Breast epithelium (tissue), 3 donors: ENCODE data around the gene ST6GALNAC3.

Source experiments
- POLR2A ChIP-seq: fragments of 450-650 bp; IDR thresholded peaks from one replicate; pipeline ENCODE4 v1.6.1; 2016; ENCODE audit warnings: antibody characterized with exemption, mild to moderate bottlenecking, moderate library complexity
- POLR2AphosphoS5 ChIP-seq, 3 donors: sonication (generic); formaldehyde crosslinking; IDR thresholded peaks; one replicate each; pipeline ENCODE4 v1.6.1; 2017; ENCODE audit warnings: antibody characterized with exemption in 3 of 3
- TF ChIP-seq, protein P1 (sequence below), 3 donors: fragments of 450-650 bp; IDR thresholded peaks; one replicate each; pipeline ENCODE4 v1.5.1; 2016 to 2017; ENCODE audit warnings: antibody characterized with exemption in 3 of 3, mild to moderate bottlenecking in 3 of 3, moderate library complexity in 3 of 3

DNA sequence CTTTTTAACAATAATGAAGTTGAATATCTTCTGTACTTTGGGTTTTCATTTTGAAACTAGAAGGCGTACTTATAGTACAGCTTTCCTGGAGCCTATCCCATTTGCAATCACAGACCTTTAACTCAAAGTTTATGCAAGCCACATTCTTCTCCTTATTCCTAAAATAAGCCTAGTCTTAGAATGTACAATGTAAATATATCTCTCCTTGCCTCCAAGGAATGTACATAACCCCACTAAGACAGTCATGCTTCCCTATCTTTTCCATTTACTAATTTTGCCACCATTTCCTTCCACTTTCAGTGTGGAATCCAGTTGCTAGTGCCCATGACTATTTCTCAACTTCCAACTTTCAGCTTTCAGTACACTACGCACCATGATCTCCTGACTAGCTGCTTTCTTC lies 327.6 kb downstream of the ST6GALNAC3 start:
- TF ChIP-seq, protein P1, sequence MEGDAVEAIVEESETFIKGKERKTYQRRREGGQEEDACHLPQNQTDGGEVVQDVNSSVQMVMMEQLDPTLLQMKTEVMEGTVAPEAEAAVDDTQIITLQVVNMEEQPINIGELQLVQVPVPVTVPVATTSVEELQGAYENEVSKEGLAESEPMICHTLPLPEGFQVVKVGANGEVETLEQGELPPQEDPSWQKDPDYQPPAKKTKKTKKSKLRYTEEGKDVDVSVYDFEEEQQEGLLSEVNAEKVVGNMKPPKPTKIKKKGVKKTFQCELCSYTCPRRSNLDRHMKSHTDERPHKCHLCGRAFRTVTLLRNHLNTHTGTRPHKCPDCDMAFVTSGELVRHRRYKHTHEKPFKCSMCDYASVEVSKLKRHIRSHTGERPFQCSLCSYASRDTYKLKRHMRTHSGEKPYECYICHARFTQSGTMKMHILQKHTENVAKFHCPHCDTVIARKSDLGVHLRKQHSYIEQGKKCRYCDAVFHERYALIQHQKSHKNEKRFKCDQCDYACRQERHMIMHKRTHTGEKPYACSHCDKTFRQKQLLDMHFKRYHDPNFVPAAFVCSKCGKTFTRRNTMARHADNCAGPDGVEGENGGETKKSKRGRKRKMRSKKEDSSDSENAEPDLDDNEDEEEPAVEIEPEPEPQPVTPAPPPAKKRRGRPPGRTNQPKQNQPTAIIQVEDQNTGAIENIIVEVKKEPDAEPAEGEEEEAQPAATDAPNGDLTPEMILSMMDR (IDR thresholded peaks at IDR 0.05), result no peak
- TF ChIP-seq POLR2AphosphoS5 (IDR thresholded peaks at IDR 0.05) (no peak), POLR2A (no peak)
